ENCODE measurements around the gene STARD10.

The STARD10 gene

DNA sequence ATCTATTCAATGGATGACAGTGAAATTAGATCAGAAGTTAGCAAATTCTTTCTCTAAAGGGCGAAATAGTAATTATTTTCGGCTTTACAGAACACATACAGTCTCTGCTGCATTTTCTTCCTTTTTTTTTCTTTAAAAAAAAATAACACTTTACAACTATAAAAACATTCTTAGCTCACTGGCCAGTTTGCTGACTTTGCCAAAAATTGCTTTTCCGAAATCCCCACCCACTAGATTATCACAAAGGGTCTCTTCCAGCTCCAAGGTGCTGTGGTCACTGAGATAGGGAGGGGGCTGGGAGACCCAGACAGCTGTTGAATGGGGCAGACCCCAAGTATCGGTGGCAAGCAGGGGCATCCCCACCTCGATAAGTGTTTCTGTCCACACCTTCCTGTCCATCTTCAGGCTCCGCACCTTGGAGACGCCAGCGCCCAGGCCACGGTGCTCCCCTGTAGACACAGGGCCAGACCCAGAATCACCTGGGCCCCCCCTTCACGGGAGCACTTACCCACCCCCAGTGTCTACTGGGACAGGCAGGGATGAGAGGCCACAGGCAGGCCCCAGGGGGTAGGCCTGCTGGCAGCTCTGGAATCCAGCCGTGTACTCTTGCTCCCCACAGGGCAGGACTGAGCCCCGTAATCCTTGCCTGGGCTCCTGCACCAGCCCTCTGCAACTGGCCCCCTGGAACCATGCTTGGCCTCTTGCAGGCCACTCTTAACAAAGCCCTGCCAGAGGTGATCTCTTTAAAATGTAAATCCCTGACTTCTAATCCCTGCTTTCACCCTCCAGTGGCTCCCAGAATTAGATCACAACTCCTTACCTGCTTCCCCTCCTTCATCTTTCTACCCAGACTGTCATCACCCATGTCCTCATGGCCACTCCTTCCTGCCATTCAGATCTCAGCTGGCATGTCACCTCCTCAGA is 88.1 kb downstream of the STARD10 start:
- DNase-seq (ENCODE audit: low read depth), result no peak

- no peak for DNase-seq (ENCODE audit: low read depth)
These were observed 89.0 kb downstream of the STARD10 start for GRCh38 chr11:72704783-72705265.

Measured in GM04503 (cell line).